Activated CD4-positive, alpha-beta T cell treated with anti-CD3 and anti-CD28 coated beads, Interleukin-2, amount 50 U/mL, for 16 hours (primary cell): ENCODE data around the gene GAD2.

ENCODE experiments used
- DNase-seq: peaks from one replicate; pipeline ENCODE4 v3.0.0-alpha.2; 2020

GAD2 gene

DNA sequence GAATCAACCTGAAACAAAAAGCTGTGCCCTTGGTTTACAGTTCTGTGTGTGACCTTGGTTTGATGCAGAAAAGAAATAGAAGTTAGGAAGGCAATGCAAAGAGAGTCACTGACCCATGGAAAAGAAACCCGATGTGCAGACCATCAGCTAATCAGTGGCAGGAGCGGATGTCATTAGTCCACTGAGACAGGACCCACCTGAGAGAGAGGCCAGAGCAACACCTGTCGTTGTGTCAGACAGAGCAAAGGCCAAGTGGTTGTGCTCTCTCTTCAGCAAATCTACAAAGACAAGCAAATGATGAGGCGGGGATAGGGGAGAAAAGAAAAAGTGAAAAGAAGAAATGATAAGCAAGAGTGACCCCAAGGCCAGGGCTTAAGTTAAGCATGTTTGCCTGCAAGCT is 8.7 kb downstream of the GAD2 start:
- DNase-seq: no peak

DNA sequence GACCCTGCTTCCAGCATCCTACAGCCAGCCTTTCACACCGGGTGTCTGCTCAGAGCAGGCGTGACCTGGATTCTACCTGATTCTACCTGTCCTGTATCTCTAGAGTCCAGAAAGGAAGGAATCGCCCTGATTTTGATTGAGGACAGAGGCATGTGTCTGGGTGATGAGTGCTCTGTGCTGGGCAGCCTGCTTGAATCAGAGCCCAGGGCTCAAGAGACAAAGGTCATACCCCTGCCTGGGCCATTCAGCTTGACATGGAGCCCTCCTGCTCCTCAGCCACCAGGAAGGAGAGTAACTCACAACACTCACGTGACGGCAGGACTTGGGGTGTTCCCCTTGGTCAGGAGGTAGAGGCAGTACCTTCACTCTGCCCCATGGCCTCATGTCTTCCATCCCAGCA is 11.2 kb downstream of the GAD2 start:
- no peak for DNase-seq

- DNase-seq: no peak
These were observed 15.6 kb downstream of the GAD2 start for GRCh38 chr10:26232174-26232573.

- no peak for DNase-seq
These were observed 19.2 kb downstream of the GAD2 start for GRCh38 chr10:26235761-26236160.

GRCh38 chr10:26238378-26238777 is 21.8 kb downstream of the GAD2 start:
- DNase-seq: no peak

DNA sequence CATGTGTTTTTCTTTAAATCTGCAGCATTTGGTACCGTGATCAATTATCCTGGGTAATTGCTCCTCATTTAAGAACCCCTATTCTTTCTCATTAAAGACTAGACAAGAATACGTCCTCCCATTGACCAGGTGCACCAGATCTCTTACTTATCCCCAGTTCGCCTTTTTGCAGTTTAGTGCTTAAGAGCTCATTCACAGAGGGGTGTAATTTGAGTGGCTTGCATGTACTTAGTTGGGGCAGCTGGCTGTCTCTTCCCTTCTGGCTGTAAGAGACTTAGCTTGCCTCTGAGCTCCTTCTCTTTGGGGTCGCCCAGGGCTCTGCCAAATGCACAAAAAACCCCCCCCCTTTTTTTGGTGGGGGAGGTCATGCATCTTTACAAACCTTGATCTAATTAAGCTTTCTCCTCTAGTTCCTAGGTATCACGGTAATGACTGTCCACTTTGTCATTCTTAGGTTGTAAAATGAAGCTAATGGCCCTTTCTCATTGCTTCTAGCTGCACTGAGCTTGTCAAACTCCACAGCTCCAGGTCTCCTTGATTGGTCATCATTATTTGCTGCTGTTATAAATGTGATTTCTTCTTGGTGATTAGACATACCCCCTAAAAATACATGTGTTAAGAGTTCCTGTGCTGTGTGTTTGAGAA is 26.3 kb downstream of the GAD2 start:
- no peak for DNase-seq

DNA sequence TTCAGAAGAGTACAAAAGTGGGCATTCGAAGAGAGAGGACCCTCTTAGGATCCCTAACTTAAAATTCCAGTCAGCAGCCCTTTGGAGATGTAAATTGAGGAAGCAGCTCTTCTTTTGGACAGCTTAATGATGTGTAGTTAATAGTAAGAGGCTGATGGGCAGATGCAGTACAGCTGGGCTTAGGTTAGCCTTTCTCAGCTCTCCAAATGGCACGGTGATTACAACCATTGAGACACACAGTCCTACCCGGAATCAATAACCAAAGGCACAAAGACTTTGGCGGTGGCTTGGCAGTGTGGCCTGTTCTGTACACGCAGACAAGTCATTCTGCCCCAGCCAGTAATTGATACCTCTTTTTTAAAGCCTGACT is 26.8 kb downstream of the GAD2 start:
- no peak for DNase-seq

DNA sequence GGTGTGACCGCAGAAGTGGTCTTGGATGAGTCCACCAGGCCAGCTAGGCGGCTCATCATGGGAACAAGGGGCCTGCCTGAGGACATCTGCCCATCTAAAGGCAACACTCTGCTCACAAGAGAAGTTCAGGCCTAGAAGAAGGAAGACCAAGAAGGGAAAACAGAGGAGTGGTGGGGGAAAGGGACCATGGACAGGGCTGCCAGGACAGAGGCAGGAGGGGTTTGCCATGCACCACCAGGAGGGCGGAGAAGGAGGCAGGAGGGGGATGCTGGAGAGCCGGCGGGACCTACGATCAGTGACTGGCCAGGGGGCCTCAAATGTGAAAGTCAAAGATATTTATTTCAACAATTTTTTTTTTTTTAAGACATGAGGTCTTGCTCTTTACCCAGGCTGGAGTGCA is 33.1 kb downstream of the GAD2 start:
- DNase-seq: no peak

GRCh38 chr10:26251925-26252324 is 35.4 kb downstream of the GAD2 start:
- DNase-seq: no peak

DNA sequence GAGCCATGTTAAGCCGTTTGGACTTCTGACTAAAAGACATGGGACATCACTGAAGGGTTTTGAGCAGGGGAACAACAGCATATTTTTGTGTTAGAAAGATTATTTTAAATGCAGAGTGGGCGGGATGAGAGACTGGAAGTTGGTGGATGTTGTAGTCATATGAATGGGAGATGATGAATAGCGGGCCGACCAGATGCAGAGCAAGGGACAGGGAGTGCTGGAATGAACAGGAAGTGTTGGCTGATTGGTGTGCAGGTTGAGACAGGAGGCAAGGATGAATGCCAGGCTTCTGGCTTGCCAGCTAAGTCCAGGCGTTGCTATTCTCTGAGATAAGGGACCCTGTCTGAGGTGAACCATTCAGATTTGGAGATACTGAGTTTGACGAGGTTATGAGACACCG is 38.0 kb downstream of the GAD2 start:
- DNase-seq: no peak

GRCh38 chr10:26259341-26259740 is 42.8 kb downstream of the GAD2 start:
- DNase-seq: no peak

DNA sequence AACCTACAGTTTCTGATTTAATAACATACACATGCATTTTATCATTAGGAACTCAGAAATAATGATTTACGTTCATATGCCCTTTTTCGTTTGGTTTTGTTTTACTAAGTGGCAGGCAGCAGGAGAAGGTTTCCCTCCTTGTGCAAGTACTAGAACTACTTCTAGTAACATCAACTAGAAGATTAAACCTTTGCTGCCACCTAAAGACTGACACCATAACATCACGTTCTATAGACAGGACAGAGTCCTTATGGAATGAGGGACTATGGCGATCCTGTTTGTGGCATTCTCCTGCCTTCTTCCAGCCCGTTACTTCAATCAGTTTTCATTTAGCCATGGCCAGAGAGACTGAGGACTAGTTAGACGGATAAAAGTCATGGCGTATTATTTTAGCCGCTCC is 53.2 kb downstream of the GAD2 start:
- peak; percentile 6 for DNase-seq

DNA sequence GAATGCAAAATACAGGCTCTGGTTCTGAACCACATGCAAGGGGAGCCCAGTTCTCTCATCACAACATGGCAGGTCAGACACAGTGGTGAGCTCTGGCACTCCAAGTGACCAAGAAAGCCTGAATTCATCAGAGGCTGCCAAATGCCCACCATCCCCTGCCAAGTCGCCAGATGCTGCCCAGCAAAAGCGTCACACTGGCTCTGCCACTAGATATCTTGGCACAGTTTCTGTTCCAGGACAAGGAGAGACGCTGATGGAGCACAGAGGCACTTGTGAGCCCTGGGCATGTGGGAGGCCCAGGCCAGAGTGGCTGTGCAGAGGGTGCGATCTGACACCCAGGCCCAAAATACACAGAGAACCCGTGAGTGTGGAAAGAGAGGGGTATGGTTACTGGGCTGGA is 57.8 kb downstream of the GAD2 start:
- DNase-seq: no peak

- DNase-seq: no peak
These were observed 61.7 kb downstream of the GAD2 start for GRCh38 chr10:26278295-26278694.

DNA sequence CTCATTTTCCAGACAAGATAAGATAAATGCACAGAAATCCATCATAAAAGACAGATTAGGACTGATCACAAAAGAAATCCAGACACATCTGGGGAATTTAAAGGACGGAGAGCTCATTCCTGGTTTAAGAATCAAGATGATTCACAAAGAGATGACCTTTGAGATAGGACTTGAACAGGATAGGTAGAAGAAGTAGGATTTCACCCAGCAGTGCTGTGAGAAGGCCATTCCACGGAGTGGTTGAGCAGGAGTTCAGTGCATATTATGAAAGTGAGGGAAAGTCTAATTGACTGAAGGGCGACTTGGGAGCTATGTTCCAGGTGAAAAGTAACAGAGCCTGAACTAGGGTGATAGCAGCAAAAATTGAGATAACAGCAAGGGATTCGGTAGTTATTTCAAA is 73.7 kb downstream of the GAD2 start:
- DNase-seq: no peak

DNA sequence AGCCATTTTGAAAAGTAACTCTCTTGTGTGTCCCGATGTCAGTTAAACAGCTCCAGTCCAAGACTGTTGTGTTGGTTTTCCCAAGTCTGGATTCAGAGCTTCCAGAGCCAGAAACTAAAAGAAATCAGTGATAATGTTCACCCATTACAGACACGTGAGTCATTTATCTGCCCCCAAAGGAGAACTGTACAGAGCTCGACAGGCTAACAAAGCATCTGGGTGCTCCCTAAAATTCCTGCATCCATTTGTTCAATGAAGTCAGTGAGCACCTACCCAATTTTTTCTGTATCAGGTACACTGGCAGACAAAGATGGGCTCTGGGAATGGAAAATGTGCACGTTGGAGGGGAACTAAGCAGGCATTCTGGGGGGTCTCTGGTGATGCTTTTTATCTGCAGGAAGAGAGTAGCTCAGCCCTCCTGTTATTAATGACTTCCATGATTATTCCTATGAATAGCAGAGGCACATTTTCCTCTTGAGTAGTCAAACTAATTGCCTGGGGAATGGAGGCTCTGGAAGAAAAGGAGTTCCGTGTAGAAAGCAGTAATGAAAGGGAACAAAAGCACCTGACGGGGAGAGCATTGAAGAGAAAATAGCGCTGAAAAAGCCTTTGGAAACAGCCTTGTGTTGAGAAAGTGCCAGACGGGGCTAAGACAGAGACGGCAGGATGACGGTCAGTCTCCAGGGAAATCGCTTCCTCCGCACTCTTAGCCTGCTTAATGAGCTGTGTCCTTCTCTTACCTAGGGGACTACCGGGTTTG is 75.3 kb downstream of the GAD2 start:
- DNase-seq: no peak

DNA sequence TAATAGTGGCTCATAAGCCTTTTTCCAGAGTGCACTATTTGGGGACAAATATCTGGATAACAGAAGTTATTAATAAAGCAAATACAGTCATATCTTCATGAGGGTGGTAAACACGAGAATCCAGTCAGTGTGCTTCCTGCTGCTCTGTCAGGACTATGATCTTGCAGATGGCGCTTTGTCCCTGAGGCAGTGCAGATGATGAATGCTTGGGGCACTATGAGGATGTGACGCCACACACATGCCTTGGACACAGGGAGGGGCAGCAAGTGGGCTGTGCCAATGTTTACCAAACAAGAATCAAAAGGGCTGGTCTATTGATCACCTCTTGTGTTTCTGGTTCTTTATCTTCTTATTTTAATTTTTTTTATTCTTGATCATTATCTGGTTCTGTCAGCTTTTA is 79.8 kb downstream of the GAD2 start:
- no peak for DNase-seq

- no peak for DNase-seq
These were observed 83.4 kb downstream of the GAD2 start for GRCh38 chr10:26300001-26300400.

GRCh38 chr10:26303366-26303765 is 86.8 kb downstream of the GAD2 start:
- DNase-seq: no peak

DNA sequence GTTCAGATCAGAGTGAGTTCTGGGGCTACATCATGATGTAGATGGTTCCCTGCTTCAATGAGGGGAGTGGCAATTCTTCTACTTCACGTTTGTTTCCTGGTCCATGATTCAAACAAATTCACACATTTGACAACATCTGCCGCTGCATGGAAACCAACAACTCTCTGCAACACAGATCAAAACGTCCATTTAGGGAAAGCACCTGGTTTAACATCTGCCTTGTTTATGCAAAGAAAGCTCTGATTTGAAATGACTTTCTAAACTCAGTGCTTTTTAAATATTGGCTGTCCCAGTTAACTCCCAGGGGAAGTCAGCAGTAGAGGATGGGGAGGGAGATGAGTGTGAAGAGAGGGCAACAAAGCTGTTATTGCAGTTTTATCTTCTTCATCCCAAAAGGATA is 93.8 kb downstream of the GAD2 start:
- DNase-seq: no peak

DNA sequence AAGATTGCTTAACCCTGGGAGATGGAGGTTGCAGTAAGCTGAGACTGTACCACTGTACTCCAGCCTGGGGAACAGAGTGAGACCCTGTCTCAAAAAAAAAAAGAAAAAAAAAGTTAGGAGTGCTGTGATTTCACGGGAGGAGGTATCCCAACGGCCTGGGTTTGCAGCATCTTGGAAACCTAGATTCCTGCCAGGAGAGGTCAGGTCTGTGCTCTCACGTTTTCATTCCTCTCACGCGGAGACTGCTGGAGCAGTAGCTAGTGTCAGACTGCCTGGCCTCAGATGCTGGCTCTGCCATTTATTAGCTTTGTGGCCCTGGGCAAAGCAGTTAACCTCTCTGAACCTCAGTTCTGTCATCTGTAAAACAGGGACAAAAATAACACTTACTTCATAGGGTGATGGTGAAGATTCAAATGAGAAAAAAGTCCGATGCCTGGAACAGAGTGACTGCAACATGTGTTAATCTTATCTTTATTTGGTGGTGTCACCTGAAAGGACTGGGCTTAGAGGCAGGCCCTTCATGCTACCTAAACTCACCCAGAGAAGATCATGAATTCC is 94.9 kb downstream of the GAD2 start:
- DNase-seq: no peak

DNA sequence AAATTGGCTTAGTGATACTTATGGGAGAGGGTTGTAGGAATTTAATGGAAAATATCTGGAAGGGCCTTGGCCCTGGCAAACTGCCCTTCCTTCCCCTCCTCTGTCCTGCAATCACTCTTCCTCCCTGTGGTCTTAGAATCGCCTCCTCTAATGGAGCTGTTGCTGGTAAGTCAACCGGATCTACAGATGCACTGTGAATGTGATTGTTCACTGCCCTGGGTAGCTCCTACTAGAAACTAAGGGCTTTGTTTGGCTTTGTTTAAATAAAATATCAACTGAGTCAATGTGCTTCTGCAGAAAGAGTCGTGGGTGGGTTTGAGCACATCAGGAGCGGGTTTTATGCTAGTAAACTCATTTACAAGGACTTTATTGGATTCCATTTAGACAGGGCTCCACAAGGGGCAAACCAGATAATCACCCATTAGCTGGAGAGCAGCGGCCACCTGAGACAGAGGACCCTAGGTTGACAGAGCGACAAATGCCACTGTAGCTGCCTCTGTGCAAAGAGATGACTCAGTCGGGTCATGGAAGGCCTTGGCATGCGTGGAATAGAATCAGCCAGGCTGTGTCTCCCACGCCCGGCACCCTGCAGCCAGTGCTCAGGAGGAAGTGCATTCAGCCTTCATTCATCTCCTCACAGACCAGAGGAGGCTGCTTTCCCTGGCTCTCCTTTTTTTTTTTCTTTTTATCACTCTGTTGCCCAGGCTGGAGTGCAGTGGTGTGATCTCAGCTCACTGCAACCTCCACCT is 97.9 kb downstream of the GAD2 start:
- DNase-seq: no peak

DNA sequence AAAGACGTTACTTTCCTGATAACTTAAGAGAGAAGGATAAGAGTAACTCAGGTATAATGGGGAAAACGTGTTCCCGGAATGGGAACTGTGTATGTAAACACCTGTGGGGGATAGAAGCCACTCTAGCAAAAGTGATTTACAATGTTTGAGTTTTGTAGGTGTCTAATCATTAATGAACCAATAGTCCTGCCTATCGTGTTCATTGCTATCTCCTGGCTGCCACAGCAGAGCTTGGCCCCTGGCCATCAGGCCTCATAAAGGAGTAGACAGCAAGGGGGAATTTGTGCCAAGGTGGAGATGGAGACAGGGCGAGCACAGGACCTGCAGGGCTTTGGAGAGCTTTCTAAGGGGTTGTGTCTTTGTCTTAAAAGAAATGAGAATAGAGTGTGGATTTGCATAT is 102.1 kb downstream of the GAD2 start:
- no peak for DNase-seq

DNA sequence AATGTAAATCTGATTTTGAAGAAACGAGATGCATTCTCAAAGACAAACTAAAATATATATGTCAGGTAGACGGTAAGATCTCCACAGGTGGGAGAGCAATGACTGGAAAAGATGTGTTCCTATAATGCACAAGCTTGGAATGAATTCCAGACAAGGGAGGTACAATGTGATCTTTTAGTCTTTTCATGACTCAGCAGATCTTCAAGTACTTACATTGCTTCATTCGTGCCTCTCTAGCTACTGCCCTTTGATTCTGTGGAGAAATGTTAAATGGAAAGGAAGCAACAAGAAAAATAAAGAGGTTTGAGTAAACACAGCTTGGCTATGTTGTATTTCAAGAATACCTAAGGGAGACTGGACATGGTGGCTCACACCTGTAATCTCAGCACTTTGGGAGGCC is 106.6 kb downstream of the GAD2 start:
- DNase-seq: no peak
